MV-4-11 (cell line): ENCODE measurements around the gene ATP8A2.
"Not testable (repeated sequence)": the region's sequence is repeated elsewhere in the genome, so short reads cannot be mapped to it uniquely, and the experiment has no call there.

Source experiments
- DNase-seq: peaks from one replicate; lab custom pipeline; 2025; lab: John Stamatoyannopoulos, UW

ATP8A2 gene

GRCh38 chr13:26072335-26072734, 700.6 kb downstream of the ATP8A2 start:
- not testable (repeated sequence) for DNase-seq

GRCh38 chr13:26074706-26075105, 702.9 kb downstream of the ATP8A2 start:
- DNase-seq = no peak
